GM12864 (cell line): Measurements from ENCODE around the gene PAPPA.

Source experiments
- DNase-seq: peaks from one replicate; pipeline ENCODE4 v3.0.0-alpha.2; 2011; ENCODE audit warnings: low read depth
- H3K4me3 ChIP-seq: 2 replicates; pipeline ENCODE4 v1.5.1; 2011; ENCODE audit warnings: mild to moderate bottlenecking, low read depth, low read length, control low read depth
- CTCF ChIP-seq: IDR thresholded peaks from 2 replicates; pipeline ENCODE4 v1.5.1; 2011; ENCODE audit warnings: low read depth, mild to moderate bottlenecking, moderate library complexity, low read length, control low read depth, inconsistent platforms; ENCODE audit errors: missing control alignments

PAPPA gene

GRCh38 chr9:116153765-116154333 lies at the start of gene PAPPA:
PAPPA (plus strand) TSS chr9:116153791; CDS start chr9:116154173, 382 bp downstream.
- no peak for TF ChIP-seq CTCF

GRCh38 chr9:116103976-116104820 lies 49.4 kb upstream of the PAPPA start:
- no peak for DNase-seq
- H3K4me3 ChIP-seq, result no peak overlapping the region
- TF ChIP-seq CTCF, result no peak

More at GRCh38 chr9:116153765-116154333, at the start of gene PAPPA:
- no peak within 1 kb of the TSS for H3K4me3 ChIP-seq
- no peak for DNase-seq

GRCh38 chr9:116112236-116112635 lies 41.4 kb upstream of the PAPPA start:
- no peak for TF ChIP-seq CTCF
- H3K4me3 ChIP-seq, result no peak overlapping the region
- DNase-seq, result no peak

GRCh38 chr9:116115761-116116353 lies 37.7 kb upstream of the PAPPA start:
- DNase-seq, result no peak
- no peak for TF ChIP-seq CTCF
- no peak overlapping the region for H3K4me3 ChIP-seq

- no peak for DNase-seq
- TF ChIP-seq CTCF, result no peak
- no peak overlapping the region for H3K4me3 ChIP-seq
These were observed 37.2 kb upstream of the PAPPA start for GRCh38 chr9:116116393-116116792.

- no peak for DNase-seq
- TF ChIP-seq CTCF, result no peak
- H3K4me3 ChIP-seq, result no peak overlapping the region
These were observed 30.4 kb upstream of the PAPPA start for GRCh38 chr9:116123171-116123570.
